PC-9 (cell line): Measurements from ENCODE around the gene BECN2. TPM values are rescaled to one million over a fixed set of nuclear protein-coding genes. Genes with fewer than 3 reads are reported as not detected.

Source experiments
- BruUV-seq: library from RNA; stranded (reverse); fragments of 400-500 nt; replicated peaks from 2 replicates; lab custom pipeline; 2021; lab: Mats Ljungman, UMichigan
- CTCF ChIA-PET: fragments of 300-600 bp; sonication (Branson Sonifier 250); formaldehyde crosslinking; loops from one replicate; lab custom pipeline; 2022; ENCODE audit warnings: antibody characterized with exemption; lab: Charles Lee
- POLR2A ChIA-PET: fragments of 300-600 bp; sonication (Branson Sonifier 250); formaldehyde crosslinking; loops from one replicate; lab custom pipeline; 2022; ENCODE audit warnings: antibody characterized with exemption; ENCODE audit not compliant: unreplicated experiment; lab: Charles Lee
- DNase-seq, 2 experiments: peaks; one replicate each; pipeline versions ENCODE4 v3.0.0 to v3.0.0-alpha.2; 2015 to 2022; ENCODE audit warnings: mixed read lengths in 1 of 2
- H2AFZ ChIP-seq: fragments of 200-600 bp; sonication (generic); 2 replicates; pipeline ENCODE4 v1.8.1; 2017; ENCODE audit warnings: antibody characterized with exemption
- H3F3A ChIP-seq: fragments of 200-600 bp; sonication (generic); 2 replicates; pipeline ENCODE4 v1.8.1; 2017; ENCODE audit warnings: antibody characterized with exemption, mild to moderate bottlenecking, low read depth; ENCODE audit not compliant: insufficient read depth
- H3K27ac ChIP-seq: fragments of 200-600 bp; sonication (generic); 2 replicates; pipeline ENCODE4 v1.6.1; 2016; ENCODE audit warnings: mixed run types
- H3K27me3 ChIP-seq: fragments of 200-600 bp; sonication (generic); 2 replicates; pipeline ENCODE4 v1.6.1; 2016; ENCODE audit warnings: low read depth, mixed run types; ENCODE audit not compliant: insufficient read depth
- H3K36me3 ChIP-seq: fragments of 200-600 bp; sonication (generic); 2 replicates; pipeline ENCODE4 v1.6.1; 2016; ENCODE audit warnings: low read depth, mixed run types
- H3K4me1 ChIP-seq: fragments of 200-600 bp; sonication (generic); replicated peaks from 2 replicates; pipeline ENCODE4 v1.6.1; 2016; ENCODE audit warnings: mixed run types; ENCODE audit not compliant: insufficient read depth
- H3K4me2 ChIP-seq: fragments of 200-600 bp; sonication (generic); 2 replicates; pipeline ENCODE4 v1.6.1; 2017; ENCODE audit warnings: mixed run types
- H3K4me3 ChIP-seq: fragments of 200-600 bp; sonication (generic); 2 replicates; pipeline ENCODE4 v1.6.1; 2016; ENCODE audit warnings: mixed run types
- H3K79me2 ChIP-seq: fragments of 200-600 bp; sonication (generic); 2 replicates; pipeline ENCODE4 v1.6.1; 2017; ENCODE audit warnings: low read depth, mixed run types
- H3K9me2 ChIP-seq: fragments of 200-600 bp; sonication (generic); 2 replicates; pipeline ENCODE4 v1.8.1; 2017; ENCODE audit warnings: mild to moderate bottlenecking; ENCODE audit not compliant: insufficient read depth
- H3K9me3 ChIP-seq: fragments of 200-600 bp; sonication (generic); 2 replicates; pipeline ENCODE4 v1.8.1; 2016; ENCODE audit warnings: low read depth; ENCODE audit not compliant: insufficient read depth
- H4K20me1 ChIP-seq: fragments of 200-600 bp; sonication (generic); 2 replicates; pipeline ENCODE4 v1.8.1; 2017; ENCODE audit not compliant: insufficient read depth
- EZH2 ChIP-seq: fragments of 200-600 bp; sonication (generic); IDR thresholded peaks from 2 replicates; pipeline ENCODE4 v1.8.0; 2017; ENCODE audit warnings: antibody characterized with exemption, low read depth
- intact Hi-C: fragments of 100-400 bp; cut with micrococcal nuclease; formaldehyde crosslinking; loops from one replicate; pipeline ENCODE4 v1.10.0; 2022; ENCODE audit not compliant: unreplicated experiment
- total RNA-seq: library from RNA; stranded (reverse); gene quantifications from 2 replicates; pipeline ENCODE4 v1.2.3, GENCODE V29; 2021
- TF ChIP-seq, protein P1 (sequence below): fragments of 200-600 bp; sonication (generic); conservative IDR thresholded peaks from 2 replicates; pipeline ENCODE4 v1.6.1; 2017; ENCODE audit warnings: mixed run types, antibody characterized with exemption, mild to moderate bottlenecking, moderate library complexity

BECN2 gene
- total RNA-seq, 1 experiment from 2014 or later: 0.37 TPM

DNA sequence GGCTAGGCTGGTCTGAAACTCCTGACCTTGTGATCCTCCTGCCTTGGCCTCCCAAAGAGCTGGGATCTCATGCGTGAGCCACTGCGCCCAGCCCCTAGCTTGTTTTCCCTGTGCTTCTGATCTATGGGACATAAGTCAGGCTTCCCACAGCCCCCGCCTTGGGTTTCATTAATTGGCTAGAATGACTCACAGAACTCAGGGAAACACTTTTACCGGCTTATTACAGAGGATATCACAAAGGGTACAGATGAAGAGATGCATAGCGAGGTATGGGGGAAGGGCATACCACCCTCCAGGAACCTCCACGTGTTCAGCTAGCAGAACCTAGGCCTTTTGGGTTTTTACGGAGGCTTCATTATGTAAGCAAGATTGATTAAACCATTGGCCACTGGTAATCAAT, 42.9 kb downstream of the BECN2 start:
- H2AFZ ChIP-seq: no peak overlapping the region
- H3K9me2 ChIP-seq: no peaks in the 10 kb centered on the region
- H3F3A ChIP-seq: no peaks in the 10 kb centered on the region
- BruUV-seq: no TSS peak
- no peak overlapping the region for H3K4me3 ChIP-seq
- CTCF ChIA-PET: no interaction called here
- intact Hi-C loops: no loop called here
- no peaks in the 10 kb centered on the region for H4K20me1 ChIP-seq
- no peak overlapping the region for H3K27ac ChIP-seq
- H3K4me1 ChIP-seq: no peaks in the 10 kb centered on the region
- no peaks in the 10 kb centered on the region for H3K36me3 ChIP-seq
- no peak for DNase-seq
- no peaks in the 10 kb centered on the region for H3K9me3 ChIP-seq
- POLR2A ChIA-PET: no interaction called here
- TF ChIP-seq, protein P1, sequence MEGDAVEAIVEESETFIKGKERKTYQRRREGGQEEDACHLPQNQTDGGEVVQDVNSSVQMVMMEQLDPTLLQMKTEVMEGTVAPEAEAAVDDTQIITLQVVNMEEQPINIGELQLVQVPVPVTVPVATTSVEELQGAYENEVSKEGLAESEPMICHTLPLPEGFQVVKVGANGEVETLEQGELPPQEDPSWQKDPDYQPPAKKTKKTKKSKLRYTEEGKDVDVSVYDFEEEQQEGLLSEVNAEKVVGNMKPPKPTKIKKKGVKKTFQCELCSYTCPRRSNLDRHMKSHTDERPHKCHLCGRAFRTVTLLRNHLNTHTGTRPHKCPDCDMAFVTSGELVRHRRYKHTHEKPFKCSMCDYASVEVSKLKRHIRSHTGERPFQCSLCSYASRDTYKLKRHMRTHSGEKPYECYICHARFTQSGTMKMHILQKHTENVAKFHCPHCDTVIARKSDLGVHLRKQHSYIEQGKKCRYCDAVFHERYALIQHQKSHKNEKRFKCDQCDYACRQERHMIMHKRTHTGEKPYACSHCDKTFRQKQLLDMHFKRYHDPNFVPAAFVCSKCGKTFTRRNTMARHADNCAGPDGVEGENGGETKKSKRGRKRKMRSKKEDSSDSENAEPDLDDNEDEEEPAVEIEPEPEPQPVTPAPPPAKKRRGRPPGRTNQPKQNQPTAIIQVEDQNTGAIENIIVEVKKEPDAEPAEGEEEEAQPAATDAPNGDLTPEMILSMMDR: no peak
- TF ChIP-seq EZH2: no peak
- no peak overlapping the region for H3K4me2 ChIP-seq
- H3K79me2 ChIP-seq: no peaks in the 10 kb centered on the region
- H3K27me3 ChIP-seq: no peaks in the 10 kb centered on the region

DNA sequence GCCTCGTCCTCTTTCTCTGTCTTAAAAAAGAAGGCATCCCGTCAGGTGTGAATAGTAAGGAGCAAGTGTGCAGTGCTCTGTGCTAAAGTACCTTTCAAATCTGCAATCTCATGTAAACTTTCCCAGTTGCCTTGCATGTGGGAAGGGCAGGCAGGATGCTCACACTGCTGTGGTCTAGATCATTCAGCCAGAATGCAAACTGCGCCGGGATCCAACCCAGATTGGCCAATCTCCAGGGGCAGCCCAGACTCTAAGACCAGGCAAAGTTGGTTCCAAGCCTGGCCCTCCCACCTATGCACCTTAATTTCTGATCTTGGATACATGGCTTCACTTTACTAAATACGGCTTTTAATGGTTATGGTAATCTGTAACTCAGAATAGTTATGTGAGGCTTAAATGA, 44.5 kb downstream of the BECN2 start:
- Histone ChIP-seq H3K4me3 (no peak overlapping the region), H4K20me1 (no peaks in the 10 kb centered on the region), H3K27me3 (no peaks in the 10 kb centered on the region), H3F3A (no peaks in the 10 kb centered on the region), H3K4me2 (no peak overlapping the region), H3K9me2 (no peaks in the 10 kb centered on the region), H3K9me3 (no peaks in the 10 kb centered on the region), H3K79me2 (no peaks in the 10 kb centered on the region), H3K36me3 (no peaks in the 10 kb centered on the region), H3K27ac (no peak overlapping the region), H2AFZ (no peak overlapping the region), H3K4me1 (peaks cover 8% of the 10 kb centered on the region; the same call in 1 of the 2 replicates)
- TF ChIP-seq EZH2: no peak
- TF ChIP-seq, protein P1: no peak
- DNase-seq: no peak
- POLR2A ChIA-PET: no interaction called here
- CTCF ChIA-PET: no interaction called here
- intact Hi-C loops: no loop called here
- BruUV-seq: no TSS peak

DNA sequence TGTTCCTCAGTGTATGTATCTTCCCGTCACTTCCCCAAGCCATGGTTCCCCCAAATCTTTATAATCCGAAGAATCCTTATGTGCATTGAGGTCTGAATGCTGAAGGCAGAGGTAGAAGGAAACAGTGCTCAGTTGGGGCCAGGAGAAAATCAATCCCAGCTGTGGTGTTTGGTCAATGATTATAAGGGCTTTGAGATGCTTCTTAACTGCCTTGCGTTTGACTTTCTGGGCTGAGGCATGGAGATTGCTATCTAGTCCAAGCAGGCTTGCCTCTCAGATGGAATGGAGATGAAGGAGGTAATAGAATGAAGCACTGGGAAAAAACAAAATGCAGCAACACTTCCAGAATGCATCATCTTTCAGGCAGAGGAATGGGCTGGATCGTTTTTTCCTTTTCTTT, 44.9 kb downstream of the BECN2 start:
- Histone ChIP-seq H3K4me1 (peaks cover 8% of the 10 kb centered on the region; the same call in 1 of the 2 replicates), H2AFZ (no peak overlapping the region), H3K9me2 (no peaks in the 10 kb centered on the region), H3F3A (no peaks in the 10 kb centered on the region), H4K20me1 (no peaks in the 10 kb centered on the region), H3K36me3 (no peaks in the 10 kb centered on the region), H3K27me3 (no peaks in the 10 kb centered on the region), H3K4me2 (no peak overlapping the region), H3K27ac (no peak overlapping the region), H3K4me3 (no peak overlapping the region), H3K9me3 (no peaks in the 10 kb centered on the region), H3K79me2 (no peaks in the 10 kb centered on the region)
- no peak for DNase-seq
- TF ChIP-seq EZH2: no peak
- TF ChIP-seq, protein P1: no peak
- BruUV-seq: no TSS peak
- intact Hi-C loops: no loop called here
- CTCF ChIA-PET: interaction anchor here (0.7 kb wide), 1 partner anchor 393 kb away, joined by 3 read pairs; no protein-coding TSS in a partner anchor
- POLR2A ChIA-PET: no interaction called here
